Measurements from ENCODE around the gene TSPAN5. TPM values are rescaled to one million over a fixed set of nuclear protein-coding genes. Genes with fewer than 3 reads are reported as not detected.

Gene TSPAN5
- total RNA-seq, 1 donor from 2014 or later: 21.8 TPM

GRCh38 chr4:98694076-98694475 lies 35.7 kb upstream of the TSPAN5 start:
- Mint-ChIP-seq H3K36me3 (ENCODE audit: low read depth, unreplicated experiment) (no peaks in the 10 kb centered on the region), H3K4me1 (ENCODE audit: unreplicated experiment) (peaks cover 18% of the 10 kb centered on the region), H3K27me3 (ENCODE audit: unreplicated experiment) (no peaks in the 10 kb centered on the region), H3K27ac (ENCODE audit: unreplicated experiment) (no peak overlapping the region), H3K4me3 (ENCODE audit: unreplicated experiment) (no peak overlapping the region), H3K9me3 (ENCODE audit: unreplicated experiment) (peaks cover 3% of the 10 kb centered on the region)
- no peak for DNase-seq (ENCODE audit: low spot score)
- no peak for TF ChIP-seq CTCF (IDR thresholded peaks at IDR 0.05; ENCODE audit: unreplicated experiment)

GRCh38 chr4:98692411-98692810 lies 34.0 kb upstream of the TSPAN5 start:
- Mint-ChIP-seq H3K27me3 (ENCODE audit: unreplicated experiment) (no peaks in the 10 kb centered on the region), H3K36me3 (ENCODE audit: low read depth, unreplicated experiment) (no peaks in the 10 kb centered on the region), H3K27ac (ENCODE audit: unreplicated experiment) (peak overlapping the region; percentile 49), H3K4me1 (ENCODE audit: unreplicated experiment) (peaks cover 27% of the 10 kb centered on the region), H3K9me3 (ENCODE audit: unreplicated experiment) (no peaks in the 10 kb centered on the region), H3K4me3 (ENCODE audit: unreplicated experiment) (no peak overlapping the region)
- TF ChIP-seq CTCF (IDR thresholded peaks at IDR 0.05; ENCODE audit: unreplicated experiment): no peak
- peak; percentile 12 for DNase-seq (ENCODE audit: low spot score)

- no peaks in the 10 kb centered on the region for H3K27me3 Mint-ChIP-seq (ENCODE audit: unreplicated experiment)
- no peak overlapping the region for H3K27ac Mint-ChIP-seq (ENCODE audit: unreplicated experiment)
- H3K9me3 Mint-ChIP-seq (ENCODE audit: unreplicated experiment): no peaks in the 10 kb centered on the region
- H3K4me1 Mint-ChIP-seq (ENCODE audit: unreplicated experiment): peaks cover 27% of the 10 kb centered on the region
- no peak for TF ChIP-seq CTCF (IDR thresholded peaks at IDR 0.05; ENCODE audit: unreplicated experiment)
- no peak for DNase-seq (ENCODE audit: low spot score)
- H3K36me3 Mint-ChIP-seq (ENCODE audit: low read depth, unreplicated experiment): no peaks in the 10 kb centered on the region
- no peak overlapping the region for H3K4me3 Mint-ChIP-seq (ENCODE audit: unreplicated experiment)
Observed at GRCh38 chr4:98691588-98691987, 33.2 kb upstream of the TSPAN5 start.

- Mint-ChIP-seq H3K27ac (ENCODE audit: unreplicated experiment) (no peak overlapping the region), H3K36me3 (ENCODE audit: low read depth, unreplicated experiment) (no peaks in the 10 kb centered on the region), H3K4me1 (ENCODE audit: unreplicated experiment) (peaks cover 31% of the 10 kb centered on the region), H3K27me3 (ENCODE audit: unreplicated experiment) (no peaks in the 10 kb centered on the region), H3K4me3 (ENCODE audit: unreplicated experiment) (no peak overlapping the region), H3K9me3 (ENCODE audit: unreplicated experiment) (no peaks in the 10 kb centered on the region)
- TF ChIP-seq CTCF (IDR thresholded peaks at IDR 0.05; ENCODE audit: unreplicated experiment): no peak
- DNase-seq (ENCODE audit: low spot score): no peak
Observed at GRCh38 chr4:98689507-98690174, 31.2 kb upstream of the TSPAN5 start.

GRCh38 chr4:98688411-98689290 lies 30.2 kb upstream of the TSPAN5 start:
- DNase-seq (ENCODE audit: low spot score): no peak
- Mint-ChIP-seq H3K27me3 (ENCODE audit: unreplicated experiment) (peaks cover 3% of the 10 kb centered on the region), H3K9me3 (ENCODE audit: unreplicated experiment) (no peaks in the 10 kb centered on the region), H3K36me3 (ENCODE audit: low read depth, unreplicated experiment) (no peaks in the 10 kb centered on the region), H3K27ac (ENCODE audit: unreplicated experiment) (peak overlapping the region; percentile 3), H3K4me1 (ENCODE audit: unreplicated experiment) (peaks cover 31% of the 10 kb centered on the region), H3K4me3 (ENCODE audit: unreplicated experiment) (no peak overlapping the region)
- TF ChIP-seq CTCF (IDR thresholded peaks at IDR 0.05; ENCODE audit: unreplicated experiment): no peak

Measured in endothelial cell (in vitro differentiated cells).